GM12891 (cell line): Measurements from ENCODE around the gene CCDC33.

Experiments used
- DNase-seq: peaks from one replicate; pipeline ENCODE4 v3.0.0; 2011; ENCODE audit warnings: low spot score; ENCODE audit not compliant: insufficient read length
- FAIRE-seq: peaks from 2 replicates; lab custom pipeline; 2011; peaks lifted over from hg19 to GRCh38; lab: Jason Lieb, UNC
- PAX5 ChIP-seq: IDR thresholded peaks from 2 replicates; pipeline ENCODE4 v1.6.1; 2011; ENCODE audit warnings: low read length, moderate library complexity, mild to moderate bottlenecking; ENCODE audit not compliant: insufficient read depth, severe bottlenecking
- POLR2A ChIP-seq: IDR thresholded peaks from 2 replicates; pipeline ENCODE4 v1.6.1; 2011; ENCODE audit warnings: low read depth, low read length, control low read depth
- POLR2AphosphoS5 ChIP-seq: IDR thresholded peaks from 2 replicates; pipeline ENCODE4 v1.6.1; 2011; ENCODE audit warnings: low read depth, low read length, control low read depth
- POU2F2 ChIP-seq: IDR thresholded peaks from 2 replicates; pipeline ENCODE4 v1.6.1; 2011; ENCODE audit warnings: low read depth, mild to moderate bottlenecking, control low read depth, low read length, moderate library complexity
- SPI1 ChIP-seq: IDR thresholded peaks from 2 replicates; pipeline ENCODE4 v1.6.1; 2011; ENCODE audit warnings: low read depth, low read length, control low read depth
- TAF1 ChIP-seq: IDR thresholded peaks from 2 replicates; pipeline ENCODE4 v1.6.1; 2011; ENCODE audit warnings: low read depth, low read length, control low read depth

Gene CCDC33

DNA sequence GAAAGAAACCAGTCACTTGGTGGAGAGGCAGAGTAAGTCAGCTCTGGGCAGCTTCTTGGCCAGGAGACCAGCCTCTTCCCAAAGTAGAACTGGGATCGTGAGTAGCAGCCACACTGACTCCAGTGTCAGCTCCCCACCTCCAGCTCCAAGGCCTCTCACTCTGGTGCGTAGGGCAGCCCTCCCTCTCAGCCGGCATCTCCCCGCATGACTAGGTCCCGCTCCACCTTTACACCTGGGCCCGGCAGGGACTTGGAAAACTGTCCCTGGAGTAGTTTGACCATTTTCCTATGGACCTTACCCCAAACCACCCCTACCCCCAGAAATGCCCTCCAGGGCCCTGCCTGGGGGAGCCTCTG, 36.9 kb upstream of the CCDC33 start:
- FAIRE-seq = no peak
- TF ChIP-seq POLR2AphosphoS5 = no peak
- TF ChIP-seq SPI1 = no peak
- no peak for TF ChIP-seq PAX5
- TF ChIP-seq TAF1 = no peak
- no peak for TF ChIP-seq POU2F2
- no peak for TF ChIP-seq POLR2A
- DNase-seq = no peak

DNA sequence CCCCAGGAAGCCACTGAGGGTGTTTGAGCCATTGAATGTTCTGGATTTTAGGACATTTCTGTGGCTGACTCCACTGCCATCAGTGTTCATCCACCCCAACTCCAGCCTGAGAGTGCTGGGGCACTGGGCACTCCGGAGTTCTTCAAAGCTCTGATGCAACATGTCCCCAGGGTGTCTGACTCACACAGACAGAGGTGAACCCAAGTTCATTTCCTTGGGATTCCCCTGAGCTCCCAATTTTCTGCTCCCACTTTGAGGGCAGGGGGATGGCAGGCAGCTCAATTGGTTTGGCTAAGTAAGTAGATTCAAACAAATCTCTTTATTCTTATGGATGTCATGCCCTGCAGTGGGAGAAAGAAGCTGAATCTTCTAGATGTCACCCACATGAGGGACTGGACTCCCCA, 35.7 kb upstream of the CCDC33 start:
- FAIRE-seq = no peak
- DNase-seq = no peak
- TF ChIP-seq POU2F2 (no peak), SPI1 (no peak), POLR2AphosphoS5 (no peak), PAX5 (no peak), POLR2A (no peak), TAF1 (no peak)

DNA sequence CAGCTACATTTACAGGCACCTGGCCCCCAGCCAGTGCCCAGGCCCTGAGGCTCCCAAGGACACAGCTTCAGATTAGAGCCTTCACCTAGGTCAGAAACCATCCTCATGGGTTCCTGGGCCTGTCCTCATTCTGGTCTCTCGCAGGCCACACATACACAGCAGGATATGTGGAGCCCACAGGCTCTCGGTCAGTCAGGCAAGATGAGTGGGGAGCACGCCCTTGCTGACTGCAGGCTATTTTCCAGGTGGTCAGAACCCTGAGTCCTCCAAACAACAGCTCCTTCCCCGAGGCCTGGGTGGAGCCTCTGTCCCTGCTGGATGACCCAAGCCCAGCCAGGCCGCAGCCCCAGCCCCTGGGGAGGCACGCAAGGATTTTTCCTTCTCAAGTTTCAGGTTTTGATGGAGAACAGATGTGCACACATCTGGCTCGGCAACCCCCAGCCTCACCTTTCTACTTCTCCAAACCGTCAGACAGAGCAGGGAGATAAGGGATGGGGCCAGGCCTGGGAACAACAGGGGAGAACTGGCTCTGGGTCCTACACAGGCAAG, 35.2 kb upstream of the CCDC33 start:
- no peak for DNase-seq
- FAIRE-seq = no peak
- TF ChIP-seq POLR2A = no peak
- no peak for TF ChIP-seq PAX5
- no peak for TF ChIP-seq POLR2AphosphoS5
- no peak for TF ChIP-seq POU2F2

DNA sequence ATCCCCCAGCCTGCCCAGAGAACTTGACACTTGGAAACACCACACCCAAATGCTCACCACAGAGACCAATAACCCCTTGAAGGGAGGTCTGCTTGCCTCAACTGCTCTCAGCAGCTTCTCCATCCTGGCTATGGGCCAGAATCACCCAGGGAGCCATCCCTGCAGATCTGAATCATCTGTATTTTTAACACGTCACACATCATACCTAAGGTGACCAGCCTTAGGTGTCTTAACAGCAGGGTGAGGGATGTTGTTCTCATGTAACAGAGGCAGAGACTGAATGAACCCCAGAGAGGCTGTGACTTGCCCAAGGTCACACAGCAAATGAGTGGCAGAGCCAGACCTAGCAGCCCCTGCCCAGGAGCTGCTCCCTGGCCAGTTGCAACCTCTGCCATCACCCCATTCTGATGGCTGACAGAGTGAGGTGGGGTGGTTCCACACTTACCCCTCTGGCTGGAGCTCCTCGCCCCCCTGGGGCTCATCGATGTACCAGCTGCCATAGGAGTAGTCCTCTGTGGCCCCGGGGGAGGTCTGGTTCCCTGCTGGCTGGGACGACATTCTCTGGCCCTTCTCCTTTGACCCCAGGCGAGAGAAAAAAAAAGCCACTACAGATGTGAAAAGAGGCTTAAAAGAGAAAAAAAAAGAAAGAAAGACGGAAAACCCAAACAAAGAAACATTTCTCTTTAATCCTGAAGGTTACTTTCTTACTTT, 34.3 kb upstream of the CCDC33 start:
- FAIRE-seq = no peak
- no peak for TF ChIP-seq PAX5
- TF ChIP-seq POLR2AphosphoS5 = no peak
- TF ChIP-seq SPI1 = no peak
- no peak for TF ChIP-seq POU2F2
- no peak for TF ChIP-seq TAF1
- TF ChIP-seq POLR2A = no peak
- no peak for DNase-seq

DNA sequence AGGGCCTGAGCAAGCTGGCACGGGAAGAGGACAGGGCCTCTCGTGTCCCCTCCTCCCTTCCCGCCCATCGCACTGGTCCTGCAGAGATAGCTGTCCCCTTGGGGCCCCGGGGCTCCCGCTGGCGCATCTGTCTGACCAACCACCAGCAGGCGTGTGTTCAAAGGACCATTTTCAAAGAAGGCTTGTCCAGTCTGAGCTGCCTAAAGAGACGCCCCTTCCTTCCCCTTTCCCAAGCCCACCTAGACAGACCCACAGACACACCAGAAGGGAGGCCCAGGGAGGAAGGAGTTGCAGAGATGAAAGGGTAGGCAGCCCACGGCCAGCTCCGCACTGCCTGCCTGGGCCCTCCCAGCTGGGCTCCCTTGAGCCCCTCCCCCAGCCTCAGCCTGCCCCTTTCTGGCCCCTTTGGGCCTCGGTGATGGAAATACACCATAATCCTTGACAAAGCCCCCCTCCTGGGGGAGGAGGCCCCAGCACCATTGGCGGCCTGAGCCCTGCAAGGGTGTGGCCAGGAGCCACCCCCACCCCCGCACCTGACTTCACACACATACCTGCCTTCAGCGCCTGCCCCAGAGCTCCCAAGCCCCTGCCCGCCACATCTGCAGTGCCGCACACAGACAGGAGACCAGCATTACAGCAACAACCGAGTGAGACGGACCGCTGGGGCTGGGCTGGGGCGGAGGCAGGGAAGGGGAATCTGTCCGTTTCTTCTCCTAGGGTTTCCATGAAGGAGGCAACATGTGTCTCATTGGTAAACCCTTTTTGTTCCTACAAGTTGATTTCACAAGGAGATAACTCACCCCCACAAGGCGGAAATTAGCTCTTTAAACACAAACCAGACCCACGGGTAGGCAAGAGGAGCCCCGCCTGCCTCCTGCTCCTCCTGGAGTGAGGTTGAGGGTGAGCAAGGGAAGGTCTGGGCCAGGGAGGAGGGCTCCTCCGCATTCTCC, 33.4 kb upstream of the CCDC33 start, which contains the start of gene STRA6:
Gene STRA6 (minus strand): TSS at position 336 of the 950 bp plus-strand sequence. CDS start 520 bp downstream, outside the sequence.
- DNase-seq (no peak), FAIRE-seq (no peak)
- TF ChIP-seq POLR2A (no peak), POU2F2 (no peak), SPI1 (no peak), PAX5 (no peak)

DNA sequence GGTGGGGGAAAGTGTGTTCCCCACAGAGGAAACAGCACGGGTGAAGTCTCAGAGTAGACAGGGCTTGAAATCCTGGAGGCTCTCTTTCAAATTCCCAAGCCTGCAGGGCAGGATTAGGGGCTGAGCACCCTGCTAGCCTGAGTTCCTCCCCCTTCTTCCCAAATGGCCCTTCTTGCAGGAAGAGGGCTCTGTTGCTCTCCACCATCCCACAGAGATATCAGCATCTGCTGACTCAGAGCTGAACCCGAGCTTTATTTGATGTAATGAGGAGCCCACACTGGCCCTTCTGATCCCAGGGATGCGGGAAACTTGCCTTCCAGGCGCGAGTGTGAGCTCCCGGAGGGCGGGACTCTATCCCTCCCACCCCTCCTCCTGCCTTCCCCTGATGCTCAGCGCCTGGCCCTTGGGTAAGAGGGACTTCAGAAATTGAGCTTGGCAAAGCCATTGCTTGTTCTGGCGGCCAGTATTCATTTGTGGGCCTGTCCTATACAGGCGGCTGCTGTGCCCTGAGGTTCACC, 32.2 kb upstream of the CCDC33 start:
- no peak for DNase-seq
- no peak for FAIRE-seq
- TF ChIP-seq POU2F2 (no peak), TAF1 (no peak)

DNA sequence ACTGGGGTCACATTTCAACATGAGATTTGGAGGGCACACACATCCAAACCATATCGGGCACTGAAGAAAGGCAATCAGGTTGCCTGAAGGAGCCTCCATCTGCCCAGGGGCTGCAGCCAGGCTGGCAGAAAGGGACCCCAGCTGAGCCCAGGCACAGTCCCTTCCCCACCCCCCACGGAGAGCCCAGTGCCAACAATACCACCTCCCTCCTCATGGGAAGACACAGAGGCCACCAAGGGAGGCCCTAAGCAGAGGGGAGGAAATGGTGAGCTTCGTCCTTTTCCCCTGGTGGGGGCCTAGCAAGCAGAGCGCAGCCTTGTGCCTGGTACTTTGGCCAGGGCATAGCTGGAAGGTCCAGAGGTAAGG, 30.6 kb upstream of the CCDC33 start:
- FAIRE-seq (no peak), DNase-seq (no peak)
- no peak for TF ChIP-seq POLR2A
- no peak for TF ChIP-seq POLR2AphosphoS5
- no peak for TF ChIP-seq PAX5
- TF ChIP-seq SPI1 = no peak

DNA sequence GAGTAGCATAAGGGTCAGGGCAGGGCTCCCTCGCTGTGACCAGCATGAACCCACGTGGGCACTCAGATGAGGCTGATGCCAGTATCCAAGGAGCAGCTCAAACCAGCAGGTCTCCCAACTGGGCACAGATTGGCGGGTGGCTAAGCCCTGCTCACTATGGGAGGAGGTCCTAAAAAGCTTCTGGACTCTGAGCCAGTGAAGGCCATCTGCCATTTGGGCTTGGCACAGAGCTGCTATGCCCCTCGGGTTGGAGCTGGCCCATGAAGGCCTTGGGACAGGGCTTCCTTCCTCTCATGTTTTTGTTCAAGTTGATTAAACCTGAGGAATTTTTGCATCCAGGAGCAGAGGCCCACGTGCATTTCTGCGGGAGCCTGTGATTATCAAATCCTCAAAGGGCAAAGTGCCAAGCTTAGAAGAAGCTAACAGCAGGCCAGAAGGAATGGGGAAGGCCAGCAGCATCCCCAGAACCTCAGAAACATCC, 29.3 kb upstream of the CCDC33 start:
- TF ChIP-seq SPI1 (no peak), POU2F2 (no peak), POLR2A (no peak), POLR2AphosphoS5 (no peak), PAX5 (no peak)
- no peak for FAIRE-seq
- no peak for DNase-seq

DNA sequence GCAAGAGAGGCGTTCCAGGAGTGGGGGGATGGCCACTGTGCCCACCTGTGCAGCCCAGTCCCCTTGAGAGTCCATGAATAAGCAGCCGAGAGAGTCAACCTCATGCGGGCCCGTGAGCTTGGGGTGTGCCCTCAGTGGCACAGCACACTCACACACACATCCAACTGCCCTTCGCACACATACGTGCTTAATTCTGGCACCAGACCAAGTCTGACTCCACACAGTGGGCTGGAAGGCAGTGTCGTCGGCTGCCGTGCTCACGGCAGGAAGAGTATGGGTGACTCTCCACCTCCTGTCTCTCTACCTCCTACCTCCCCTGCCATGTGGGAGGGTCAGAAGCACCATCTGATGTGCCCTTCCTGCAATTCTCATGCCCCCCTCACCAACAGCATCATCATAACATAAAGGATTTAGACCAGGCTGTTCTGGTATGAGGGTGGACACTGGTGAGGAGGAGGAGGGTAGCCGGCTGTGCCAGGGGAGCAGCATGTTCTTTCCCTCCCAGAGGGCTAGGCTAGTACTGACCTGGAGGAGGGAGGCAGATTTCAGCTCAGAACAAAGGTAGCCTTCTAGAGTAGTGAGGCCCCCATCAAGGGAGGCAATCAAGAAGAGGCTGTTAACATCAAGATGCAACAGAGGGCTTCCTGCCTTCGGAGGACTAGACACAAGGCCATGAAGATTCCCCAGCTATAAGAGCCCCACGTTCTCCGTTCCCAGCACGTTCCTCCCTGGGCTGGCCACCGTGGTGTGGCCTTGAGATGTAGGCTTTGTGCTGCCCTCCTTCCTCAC, 28.3 kb upstream of the CCDC33 start:
- no peak for TF ChIP-seq POLR2AphosphoS5
- TF ChIP-seq SPI1 = no peak
- no peak for TF ChIP-seq POU2F2
- TF ChIP-seq PAX5 = no peak
- no peak for TF ChIP-seq TAF1
- TF ChIP-seq POLR2A = no peak
- FAIRE-seq (no peak), DNase-seq (no peak)
